Loucy (cell line): ENCODE results near the gene TMEM217.

Source experiments
- H2AFZ ChIP-seq: fragments of 200-600 bp; sonication (generic); 2 replicates; pipeline ENCODE4 v1.6.0; 2016; ENCODE audit warnings: antibody characterized with exemption, mild to moderate bottlenecking, low read length, moderate library complexity
- H3F3A ChIP-seq: fragments of 200-600 bp; 2 replicates; pipeline ENCODE4 v1.6.0; 2016; ENCODE audit warnings: antibody characterized with exemption, low read depth, mild to moderate bottlenecking
- H3K27me3 ChIP-seq: fragments of 200-600 bp; sonication (generic); 2 replicates; pipeline ENCODE4 v1.6.1; 2014; ENCODE audit warnings: low read length, mild to moderate bottlenecking; ENCODE audit not compliant: insufficient read depth, poor library complexity, severe bottlenecking
- H3K36me3 ChIP-seq: fragments of 200-600 bp; sonication (generic); 2 replicates; pipeline ENCODE4 v1.6.1; 2016; ENCODE audit warnings: low read length; ENCODE audit not compliant: insufficient read depth
- H3K4me1 ChIP-seq: fragments of 200-600 bp; sonication (generic); 2 replicates; pipeline ENCODE4 v1.5.1; 2014; ENCODE audit warnings: low read length, mild to moderate bottlenecking; ENCODE audit not compliant: insufficient read depth, poor library complexity, severe bottlenecking
- H3K4me2 ChIP-seq: fragments of 200-600 bp; sonication (generic); 2 replicates; pipeline ENCODE4 v1.6.0; 2014; ENCODE audit warnings: antibody characterized with exemption, low read length, low read depth, mild to moderate bottlenecking; ENCODE audit not compliant: poor library complexity, severe bottlenecking
- H3K4me3 ChIP-seq: fragments of 200-600 bp; sonication (generic); 2 replicates; pipeline ENCODE4 v1.5.1; 2014; ENCODE audit warnings: low read length, mild to moderate bottlenecking, mixed read lengths; ENCODE audit not compliant: poor library complexity, severe bottlenecking
- H3K79me2 ChIP-seq: fragments of 200-600 bp; sonication (generic); 2 replicates; pipeline ENCODE4 v1.6.1; 2014; ENCODE audit warnings: low read length; ENCODE audit not compliant: insufficient read depth
- H3K9ac ChIP-seq: fragments of 200-600 bp; sonication (generic); 2 replicates; pipeline ENCODE4 v1.6.0; 2014; ENCODE audit warnings: mild to moderate bottlenecking, low read depth, low read length, moderate library complexity; ENCODE audit not compliant: poor library complexity, severe bottlenecking
- H3K9me2 ChIP-seq: fragments of 200-600 bp; sonication (generic); replicated peaks from 2 replicates; pipeline ENCODE4 v1.6.1; 2016; ENCODE audit warnings: low read depth, low read length, mixed read lengths
- H3K9me3 ChIP-seq: fragments of 200-600 bp; sonication (generic); 2 replicates; pipeline ENCODE4 v1.6.1; 2014; ENCODE audit warnings: mild to moderate bottlenecking, antibody characterized with exemption, low read length, low read depth; ENCODE audit not compliant: insufficient read depth
- H4K20me1 ChIP-seq: fragments of 200-600 bp; sonication (generic); 2 replicates; pipeline ENCODE4 v1.6.0; 2014; ENCODE audit warnings: antibody characterized with exemption, low read length, mild to moderate bottlenecking; ENCODE audit not compliant: insufficient read depth, poor library complexity, severe bottlenecking
- CTCF ChIP-seq: fragments of 200-600 bp; sonication (generic); conservative IDR thresholded peaks from 2 replicates; pipeline ENCODE4 v1.5.1; 2014; ENCODE audit warnings: mild to moderate bottlenecking, antibody characterized with exemption, low read length
- EZH2phosphoT487 ChIP-seq: fragments of 200-600 bp; IDR thresholded peaks from 2 replicates; pipeline ENCODE4 v1.6.1; 2018; ENCODE audit warnings: antibody characterized with exemption, mild to moderate bottlenecking, moderate library complexity, borderline replicate concordance

The TMEM217 gene

GRCh38 chr6:37305841-37306425, 48.0 kb upstream of the TMEM217 start:
- no peaks in the 10 kb centered on the region for H3K4me1 ChIP-seq
- H3K36me3 ChIP-seq, result peaks cover 60% of the 10 kb centered on the region; the same call in 1 of the 2 replicates
- H2AFZ ChIP-seq, result no peak overlapping the region
- no peaks in the 10 kb centered on the region for H3F3A ChIP-seq
- no peaks in the 10 kb centered on the region for H3K27me3 ChIP-seq
- H3K9me2 ChIP-seq, result no peaks in the 10 kb centered on the region
- H3K9ac ChIP-seq, result no peak overlapping the region
- no peaks in the 10 kb centered on the region for H3K9me3 ChIP-seq
- no peak overlapping the region for H3K4me3 ChIP-seq
- no peak overlapping the region for H3K4me2 ChIP-seq
- H3K79me2 ChIP-seq, result no peaks in the 10 kb centered on the region
- no peaks in the 10 kb centered on the region for H4K20me1 ChIP-seq
- TF ChIP-seq CTCF, result no peak
- no peak for TF ChIP-seq EZH2phosphoT487

- no peaks in the 10 kb centered on the region for H3K27me3 ChIP-seq
- no peak overlapping the region for H3K4me3 ChIP-seq
- H4K20me1 ChIP-seq, result no peaks in the 10 kb centered on the region
- TF ChIP-seq CTCF, result no peak
- no peak for TF ChIP-seq EZH2phosphoT487
- H3K4me2 ChIP-seq, result no peak overlapping the region
- H3F3A ChIP-seq, result no peaks in the 10 kb centered on the region
- H3K36me3 ChIP-seq, result peaks cover 65% of the 10 kb centered on the region; the same call in 1 of the 2 replicates
- no peak overlapping the region for H3K9ac ChIP-seq
- no peaks in the 10 kb centered on the region for H3K9me2 ChIP-seq
- H2AFZ ChIP-seq, result no peak overlapping the region
- no peaks in the 10 kb centered on the region for H3K4me1 ChIP-seq
- H3K9me3 ChIP-seq, result no peaks in the 10 kb centered on the region
- H3K79me2 ChIP-seq, result no peaks in the 10 kb centered on the region
These were observed 46.8 kb upstream of the TMEM217 start for GRCh38 chr6:37304766-37305165.

GRCh38 chr6:37303891-37304503, 46.1 kb upstream of the TMEM217 start:
- Histone ChIP-seq H3K9me3 (no peaks in the 10 kb centered on the region), H3K4me3 (no peak overlapping the region), H3K4me1 (no peaks in the 10 kb centered on the region), H3K4me2 (no peak overlapping the region), H3K9me2 (no peaks in the 10 kb centered on the region), H4K20me1 (no peaks in the 10 kb centered on the region), H3K9ac (no peak overlapping the region), H3K79me2 (no peaks in the 10 kb centered on the region), H2AFZ (no peak overlapping the region), H3F3A (no peaks in the 10 kb centered on the region), H3K36me3 (peaks cover 72% of the 10 kb centered on the region; the same call in 1 of the 2 replicates), H3K27me3 (no peaks in the 10 kb centered on the region)
- TF ChIP-seq EZH2phosphoT487, result no peak
- peak; percentile 76 for TF ChIP-seq CTCF
